ENCODE measurements around the gene ANKFY1.
"Not testable (repeated sequence)": the region's sequence is repeated elsewhere in the genome, so short reads cannot be mapped to it uniquely, and the experiment has no call there.

The ANKFY1 gene

GRCh38 chr17:4255271-4255670 is 8.5 kb downstream of the ANKFY1 start:
- DNase-seq, result not testable (repeated sequence)

- no peak for DNase-seq
Measured at GRCh38 chr17:4250887-4251286, 12.9 kb downstream of the ANKFY1 start.

GRCh38 chr17:4249452-4250029 is 14.2 kb downstream of the ANKFY1 start:
- no peak for DNase-seq

GRCh38 chr17:4248504-4249277 is 15.1 kb downstream of the ANKFY1 start:
- DNase-seq, result no peak

- no peak for DNase-seq
Measured at GRCh38 chr17:4247971-4248388, 15.8 kb downstream of the ANKFY1 start.

GRCh38 chr17:4247361-4247970 is 16.3 kb downstream of the ANKFY1 start:
- no peak for DNase-seq

- DNase-seq, result no peak
Measured at GRCh38 chr17:4246674-4247073, 17.1 kb downstream of the ANKFY1 start.

- no peak for DNase-seq
Measured at GRCh38 chr17:4241535-4241934, 22.2 kb downstream of the ANKFY1 start.

GRCh38 chr17:4236456-4236855 is 27.3 kb downstream of the ANKFY1 start:
- no peak for DNase-seq

- no peak for DNase-seq
Measured at GRCh38 chr17:4235372-4236279, 28.2 kb downstream of the ANKFY1 start.

- no peak for DNase-seq
Measured at GRCh38 chr17:4234401-4234800, 29.4 kb downstream of the ANKFY1 start.

- no peak for DNase-seq
Measured at GRCh38 chr17:4233668-4234258, 30.0 kb downstream of the ANKFY1 start.

GRCh38 chr17:4232168-4232813 is 31.5 kb downstream of the ANKFY1 start:
- DNase-seq, result no peak

- peak; percentile 80 for DNase-seq
Measured at GRCh38 chr17:4229627-4230541, 33.9 kb downstream of the ANKFY1 start.

- DNase-seq, result no peak
Measured at GRCh38 chr17:4221899-4222659, 41.7 kb downstream of the ANKFY1 start.

GRCh38 chr17:4221163-4221562 is 42.6 kb downstream of the ANKFY1 start:
- no peak for DNase-seq

- no peak for DNase-seq
Measured at GRCh38 chr17:4220655-4221054, 43.1 kb downstream of the ANKFY1 start.

GRCh38 chr17:4219241-4219640 is 44.5 kb downstream of the ANKFY1 start:
- DNase-seq, result no peak

GRCh38 chr17:4215882-4216570 is 47.8 kb downstream of the ANKFY1 start:
- DNase-seq, result no peak

GRCh38 chr17:4214157-4214556 is 49.6 kb downstream of the ANKFY1 start:
- DNase-seq, result no peak
